ENCODE data around the gene ABCC12.

The ABCC12 gene

DNA sequence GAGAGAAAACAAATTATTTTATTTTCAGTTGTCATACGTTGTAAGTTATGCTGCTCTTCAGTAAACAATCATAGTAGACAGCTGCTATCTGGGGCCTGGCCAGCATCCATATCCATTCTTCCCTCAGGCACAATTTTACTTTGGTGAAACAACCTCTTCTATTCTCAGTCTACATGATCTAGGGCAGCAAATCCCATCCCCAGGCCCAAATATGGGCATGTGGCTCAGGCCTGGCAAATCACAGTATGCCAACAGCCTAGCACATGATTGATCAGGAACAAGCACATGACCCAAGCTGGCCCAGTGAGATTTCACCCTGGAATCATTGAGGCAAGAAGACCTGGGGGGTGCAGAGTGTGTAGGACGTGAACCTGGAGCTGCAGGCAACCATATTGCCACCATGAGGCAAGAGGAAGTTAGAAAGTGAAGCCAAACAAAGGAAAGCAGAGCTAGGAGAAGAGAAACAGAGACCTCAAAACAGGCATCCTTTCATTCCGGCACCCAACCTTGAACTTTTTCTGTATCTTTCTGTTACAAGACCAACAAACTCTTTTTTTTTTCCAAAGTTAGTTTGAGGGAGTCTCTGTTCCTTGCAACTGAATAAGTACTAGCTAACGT is 10.3 kb upstream of the ABCC12 start:
- H3K9ac ChIP-seq (ENCODE audit: low read depth in 1 of 2, low read length in 2 of 2), result no peak overlapping the region
- no peaks in the 10 kb centered on the region for H3K36me3 ChIP-seq (ENCODE audit: control insufficient read depth in 2 of 2, insufficient read depth in 2 of 2, low read length in 2 of 2)
- no peaks in the 10 kb centered on the region for H3K27me3 ChIP-seq (ENCODE audit: control insufficient read depth in 2 of 2, insufficient read depth in 2 of 2, low read length in 2 of 2)
- H3K4me1 ChIP-seq (ENCODE audit: control insufficient read depth in 2 of 2, insufficient read depth in 2 of 2, low read length in 2 of 2), result no peaks in the 10 kb centered on the region
- no peak overlapping the region for H3K27ac ChIP-seq (ENCODE audit: low read depth in 2 of 2, low read length in 2 of 2)
- no peak overlapping the region for H3K4me3 ChIP-seq (ENCODE audit: low read length in 2 of 2)
- H3K9me3 ChIP-seq (ENCODE audit: control insufficient read depth in 2 of 2, low read length in 2 of 2), result no peaks in the 10 kb centered on the region

DNA sequence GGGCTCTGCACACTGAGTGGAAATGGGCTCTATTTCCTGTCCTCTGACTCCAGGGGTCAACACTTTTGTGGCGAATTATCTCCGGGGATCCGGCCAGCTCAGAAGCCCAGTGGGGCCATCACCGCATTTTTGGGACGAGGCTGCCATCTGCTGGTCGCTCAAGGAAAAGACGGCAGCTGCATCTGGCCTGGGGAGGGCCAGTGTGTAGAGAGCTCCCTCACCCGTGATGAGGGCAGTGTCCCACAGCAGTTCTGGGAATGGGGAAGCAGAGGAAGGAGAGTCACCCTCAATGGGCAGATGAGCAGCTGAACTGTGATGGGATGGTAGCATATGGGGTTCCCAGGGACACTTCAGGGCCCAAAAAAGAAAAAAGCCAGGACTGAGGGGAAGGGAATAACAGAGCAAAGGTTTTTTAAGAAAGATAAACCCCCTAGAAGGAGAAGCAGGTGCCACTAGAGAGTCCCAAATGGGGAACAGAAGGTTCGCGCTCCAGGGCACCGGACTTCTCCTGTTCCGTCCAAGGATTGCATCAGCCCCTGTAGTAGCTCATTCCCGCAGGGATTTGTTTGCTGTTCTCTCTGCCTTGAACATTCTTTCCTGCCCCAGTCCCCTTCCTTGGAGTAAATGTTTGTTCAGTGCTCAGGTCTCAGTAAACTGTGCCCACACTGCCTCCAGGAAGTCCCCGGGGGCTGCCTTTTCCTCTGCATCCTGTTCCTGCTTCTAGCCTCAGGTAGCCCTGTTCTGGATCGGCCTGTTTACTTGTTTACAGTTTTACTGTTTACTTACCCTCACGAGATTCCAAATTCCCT is 9.3 kb upstream of the ABCC12 start:
- H3K4me3 ChIP-seq (ENCODE audit: low read length in 2 of 2), result no peak overlapping the region
- H3K4me1 ChIP-seq (ENCODE audit: control insufficient read depth in 2 of 2, insufficient read depth in 2 of 2, low read length in 2 of 2), result no peaks in the 10 kb centered on the region
- H3K9me3 ChIP-seq (ENCODE audit: control insufficient read depth in 2 of 2, low read length in 2 of 2), result no peaks in the 10 kb centered on the region
- no peaks in the 10 kb centered on the region for H3K36me3 ChIP-seq (ENCODE audit: control insufficient read depth in 2 of 2, insufficient read depth in 2 of 2, low read length in 2 of 2)
- H3K9ac ChIP-seq (ENCODE audit: low read depth in 1 of 2, low read length in 2 of 2), result no peak overlapping the region
- no peaks in the 10 kb centered on the region for H3K27me3 ChIP-seq (ENCODE audit: control insufficient read depth in 2 of 2, insufficient read depth in 2 of 2, low read length in 2 of 2)
- no peak overlapping the region for H3K27ac ChIP-seq (ENCODE audit: low read depth in 2 of 2, low read length in 2 of 2)

DNA sequence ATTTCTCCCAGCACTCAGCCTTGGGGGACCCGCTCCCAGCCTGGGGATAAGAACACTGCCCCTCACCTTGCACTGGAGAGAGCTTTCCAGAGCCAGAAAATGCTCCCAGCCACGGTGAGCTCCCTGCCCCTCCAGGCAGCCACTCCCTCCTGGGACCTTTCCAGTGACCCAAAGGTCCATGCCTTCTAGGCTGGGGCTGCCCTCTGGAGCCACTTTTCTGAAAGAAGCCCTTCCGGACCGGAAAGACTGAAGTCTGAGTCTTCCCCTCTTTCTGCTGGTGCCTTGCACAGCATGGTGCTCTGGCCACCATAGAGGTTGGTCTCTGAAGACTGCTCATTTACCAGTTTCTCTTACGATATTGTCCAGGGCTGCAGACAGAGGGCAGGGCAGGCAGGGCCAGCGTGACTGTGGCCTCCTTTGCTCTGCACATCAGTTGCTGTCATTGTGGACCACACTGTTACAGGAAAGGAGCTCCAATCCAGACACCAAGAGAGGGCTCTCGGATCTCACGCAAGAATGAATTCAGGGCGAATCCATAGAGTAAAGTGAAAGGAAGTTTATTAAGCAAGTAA is 7.1 kb upstream of the ABCC12 start:
- Histone ChIP-seq H3K27ac (ENCODE audit: low read depth in 2 of 2, low read length in 2 of 2) (no peak overlapping the region), H3K4me1 (ENCODE audit: control insufficient read depth in 2 of 2, insufficient read depth in 2 of 2, low read length in 2 of 2) (no peaks in the 10 kb centered on the region), H3K27me3 (ENCODE audit: control insufficient read depth in 2 of 2, insufficient read depth in 2 of 2, low read length in 2 of 2) (no peaks in the 10 kb centered on the region), H3K9me3 (ENCODE audit: control insufficient read depth in 2 of 2, low read length in 2 of 2) (no peaks in the 10 kb centered on the region), H3K36me3 (ENCODE audit: control insufficient read depth in 2 of 2, insufficient read depth in 2 of 2, low read length in 2 of 2) (no peaks in the 10 kb centered on the region), H3K4me3 (ENCODE audit: low read length in 2 of 2) (no peak overlapping the region), H3K9ac (ENCODE audit: low read depth in 1 of 2, low read length in 2 of 2) (no peak overlapping the region)

DNA sequence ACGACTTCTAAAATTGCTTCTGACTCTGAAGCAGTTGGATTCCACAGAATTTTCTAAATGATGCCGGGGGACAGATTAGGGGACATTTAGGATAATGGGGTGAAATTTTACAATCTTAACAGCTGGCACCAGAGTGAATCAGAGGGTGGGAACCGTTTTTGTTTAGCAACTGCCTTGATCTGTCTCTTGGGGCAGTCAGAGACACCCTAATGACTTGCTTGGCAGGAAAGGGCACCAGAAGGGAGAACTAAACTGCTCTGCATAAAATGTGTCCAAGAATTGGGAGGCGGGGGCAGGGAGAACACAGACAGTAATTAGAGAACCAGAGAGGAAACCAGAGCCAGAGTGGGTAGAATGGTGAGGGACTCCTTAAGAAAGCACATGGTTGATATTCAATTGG is 6.1 kb upstream of the ABCC12 start:
- Histone ChIP-seq H3K4me3 (ENCODE audit: low read length in 2 of 2) (no peak overlapping the region), H3K9me3 (ENCODE audit: control insufficient read depth in 2 of 2, low read length in 2 of 2) (no peaks in the 10 kb centered on the region), H3K27me3 (ENCODE audit: control insufficient read depth in 2 of 2, insufficient read depth in 2 of 2, low read length in 2 of 2) (no peaks in the 10 kb centered on the region), H3K27ac (ENCODE audit: low read depth in 2 of 2, low read length in 2 of 2) (no peak overlapping the region), H3K9ac (ENCODE audit: low read depth in 1 of 2, low read length in 2 of 2) (no peak overlapping the region), H3K4me1 (ENCODE audit: control insufficient read depth in 2 of 2, insufficient read depth in 2 of 2, low read length in 2 of 2) (no peaks in the 10 kb centered on the region), H3K36me3 (ENCODE audit: control insufficient read depth in 2 of 2, insufficient read depth in 2 of 2, low read length in 2 of 2) (no peaks in the 10 kb centered on the region)

DNA sequence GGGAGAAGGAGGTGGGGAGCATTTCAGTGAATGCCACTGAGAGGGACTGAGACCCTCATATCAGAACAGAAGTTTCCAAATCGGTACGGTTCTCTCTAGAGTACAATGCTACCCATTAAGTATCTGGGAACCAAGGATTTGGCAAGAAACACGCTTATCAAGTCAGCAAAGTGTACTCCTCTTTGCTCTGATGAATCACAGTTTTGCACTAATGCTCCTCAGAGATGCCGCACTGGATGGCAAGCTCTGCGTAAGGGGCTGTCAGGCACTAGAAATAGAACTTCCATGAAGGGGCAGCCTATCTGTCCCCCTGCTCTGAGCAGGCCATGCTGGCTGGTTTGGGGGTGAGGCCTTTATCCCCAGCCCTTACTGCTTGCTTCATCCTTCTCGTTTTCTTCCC is 4.8 kb upstream of the ABCC12 start:
- no peaks in the 10 kb centered on the region for H3K9me3 ChIP-seq (ENCODE audit: control insufficient read depth in 2 of 2, low read length in 2 of 2)
- no peak overlapping the region for H3K9ac ChIP-seq (ENCODE audit: low read depth in 1 of 2, low read length in 2 of 2)

DNA sequence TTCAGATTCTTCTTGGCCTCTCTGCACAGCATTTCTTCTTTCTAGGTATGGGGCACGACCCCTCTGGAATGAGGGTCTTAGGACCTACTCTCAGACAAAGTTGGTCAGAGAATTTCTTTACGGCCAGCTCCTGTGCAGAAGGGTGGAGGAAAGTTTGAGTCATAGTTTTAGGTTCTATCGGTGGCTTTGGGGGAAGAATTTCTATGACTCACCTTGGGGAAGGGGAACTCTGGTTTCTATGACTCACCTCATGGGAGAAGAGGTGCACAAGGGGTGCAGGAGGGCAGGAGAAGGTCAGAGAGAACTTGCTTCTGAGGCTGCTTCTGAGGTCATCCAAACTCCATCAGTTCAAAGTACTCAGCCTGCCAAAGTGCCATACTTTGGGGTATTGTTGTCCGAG is 2.5 kb upstream of the ABCC12 start:
- H3K9ac ChIP-seq (ENCODE audit: low read depth in 1 of 2, low read length in 2 of 2), result no peak overlapping the region
- no peak overlapping the region for H3K27ac ChIP-seq (ENCODE audit: low read depth in 2 of 2, low read length in 2 of 2)
- H3K4me1 ChIP-seq (ENCODE audit: control insufficient read depth in 2 of 2, insufficient read depth in 2 of 2, low read length in 2 of 2), result no peaks in the 10 kb centered on the region

More for the DNA sequence above, 4.8 kb upstream of the ABCC12 start:
- no peaks in the 10 kb centered on the region for H3K4me1 ChIP-seq (ENCODE audit: control insufficient read depth in 2 of 2, insufficient read depth in 2 of 2, low read length in 2 of 2)
- no peak overlapping the region for H3K4me3 ChIP-seq (ENCODE audit: low read length in 2 of 2)
- no peak overlapping the region for H3K27ac ChIP-seq (ENCODE audit: low read depth in 2 of 2, low read length in 2 of 2)
- no peaks in the 10 kb centered on the region for H3K36me3 ChIP-seq (ENCODE audit: control insufficient read depth in 2 of 2, insufficient read depth in 2 of 2, low read length in 2 of 2)
- H3K27me3 ChIP-seq (ENCODE audit: control insufficient read depth in 2 of 2, insufficient read depth in 2 of 2, low read length in 2 of 2), result peaks cover 0 to 5% of the 10 kb centered on the region in 2 donors

DNA sequence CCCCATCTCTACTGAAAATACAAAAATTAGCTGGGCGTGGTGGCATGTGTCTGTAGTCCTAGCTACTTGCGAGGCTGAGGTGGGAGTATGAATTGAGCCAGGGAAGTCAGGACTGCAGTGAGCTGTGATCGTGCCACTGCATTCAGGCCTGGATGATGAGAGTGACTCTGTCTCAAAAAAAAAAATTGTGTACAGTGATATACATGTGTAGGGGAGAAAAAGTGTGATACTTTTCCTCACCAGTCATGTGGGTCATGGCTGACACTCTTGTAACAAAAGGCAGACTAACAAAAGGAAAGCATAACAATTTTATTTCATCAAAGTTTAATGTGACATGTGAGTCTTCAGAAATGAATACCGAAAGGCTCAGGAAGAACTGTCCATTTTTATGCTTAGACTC is 2.0 kb upstream of the ABCC12 start:
- no peak overlapping the region for H3K4me3 ChIP-seq (ENCODE audit: low read length in 2 of 2)
- no peaks in the 10 kb centered on the region for H3K9me3 ChIP-seq (ENCODE audit: control insufficient read depth in 2 of 2, low read length in 2 of 2)
- no peaks in the 10 kb centered on the region for H3K36me3 ChIP-seq (ENCODE audit: control insufficient read depth in 2 of 2, insufficient read depth in 2 of 2, low read length in 2 of 2)
- no peaks in the 10 kb centered on the region for H3K4me1 ChIP-seq (ENCODE audit: control insufficient read depth in 2 of 2, insufficient read depth in 2 of 2, low read length in 2 of 2)
- H3K9ac ChIP-seq (ENCODE audit: low read depth in 1 of 2, low read length in 2 of 2), result no peak overlapping the region
- peaks cover 0 to 5% of the 10 kb centered on the region in 2 donors for H3K27me3 ChIP-seq (ENCODE audit: control insufficient read depth in 2 of 2, insufficient read depth in 2 of 2, low read length in 2 of 2)
- H3K27ac ChIP-seq (ENCODE audit: low read depth in 2 of 2, low read length in 2 of 2), result no peak overlapping the region

More for the DNA sequence above, 2.5 kb upstream of the ABCC12 start:
- peaks cover 0 to 5% of the 10 kb centered on the region in 2 donors for H3K27me3 ChIP-seq (ENCODE audit: control insufficient read depth in 2 of 2, insufficient read depth in 2 of 2, low read length in 2 of 2)
- H3K4me3 ChIP-seq (ENCODE audit: low read length in 2 of 2), result no peak overlapping the region
- no peaks in the 10 kb centered on the region for H3K36me3 ChIP-seq (ENCODE audit: control insufficient read depth in 2 of 2, insufficient read depth in 2 of 2, low read length in 2 of 2)
- H3K9me3 ChIP-seq (ENCODE audit: control insufficient read depth in 2 of 2, low read length in 2 of 2), result no peaks in the 10 kb centered on the region

DNA sequence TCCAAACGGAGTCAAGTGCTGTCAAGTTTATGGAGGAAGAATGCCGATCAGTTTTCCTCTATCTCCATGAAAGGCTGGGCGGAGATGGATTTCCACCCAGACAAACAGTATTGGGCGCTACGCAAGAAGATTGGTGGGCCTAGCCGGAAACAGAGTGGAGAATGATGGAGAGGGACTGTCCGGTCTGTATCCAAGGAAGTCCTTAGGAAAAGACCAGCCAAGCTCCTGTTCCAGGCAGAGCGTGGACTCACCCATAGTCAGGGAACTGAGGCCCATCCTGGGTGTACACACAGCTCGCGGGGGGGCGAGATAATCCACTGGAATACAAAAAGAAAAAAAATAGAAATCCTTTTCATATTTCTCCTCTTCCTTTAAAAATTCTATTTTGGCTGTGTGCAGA is 1.5 kb upstream of the ABCC12 start:
- H3K36me3 ChIP-seq (ENCODE audit: control insufficient read depth in 2 of 2, insufficient read depth in 2 of 2, low read length in 2 of 2), result no peaks in the 10 kb centered on the region
- H3K9me3 ChIP-seq (ENCODE audit: control insufficient read depth in 2 of 2, low read length in 2 of 2), result no peaks in the 10 kb centered on the region
- no peak overlapping the region for H3K9ac ChIP-seq (ENCODE audit: low read depth in 1 of 2, low read length in 2 of 2)
- H3K4me1 ChIP-seq (ENCODE audit: control insufficient read depth in 2 of 2, insufficient read depth in 2 of 2, low read length in 2 of 2), result no peaks in the 10 kb centered on the region
- H3K27me3 ChIP-seq (ENCODE audit: control insufficient read depth in 2 of 2, insufficient read depth in 2 of 2, low read length in 2 of 2), result peaks cover 0 to 5% of the 10 kb centered on the region in 2 donors
- H3K27ac ChIP-seq (ENCODE audit: low read depth in 2 of 2, low read length in 2 of 2), result no peak overlapping the region
- H3K4me3 ChIP-seq (ENCODE audit: low read length in 2 of 2), result no peak overlapping the region

DNA sequence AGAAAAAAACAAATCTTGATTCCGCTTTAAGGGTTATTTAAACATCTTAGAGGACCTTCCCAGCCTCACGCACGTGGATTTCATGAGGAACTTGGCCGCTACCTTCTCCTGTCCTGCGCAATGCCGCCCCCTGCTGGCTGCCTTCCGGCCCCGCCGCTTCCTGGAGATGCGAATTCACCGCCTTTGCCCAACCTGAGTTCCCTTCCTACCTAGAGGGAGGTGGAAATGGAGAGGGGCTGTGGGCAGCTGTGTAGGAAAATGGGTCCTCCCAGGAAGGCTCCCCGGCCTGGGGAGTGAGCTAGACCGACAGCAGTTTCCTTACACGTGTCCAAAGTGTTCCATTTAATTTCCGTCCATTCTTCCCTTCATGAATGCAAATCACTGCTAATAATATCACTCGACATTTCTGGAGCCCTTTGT is 1.0 kb upstream of the ABCC12 start:
- Histone ChIP-seq H3K27ac (ENCODE audit: low read depth in 2 of 2, low read length in 2 of 2) (no peak overlapping the region), H3K9me3 (ENCODE audit: control insufficient read depth in 2 of 2, low read length in 2 of 2) (no peaks in the 10 kb centered on the region), H3K4me3 (ENCODE audit: low read length in 2 of 2) (no peak overlapping the region), H3K36me3 (ENCODE audit: control insufficient read depth in 2 of 2, insufficient read depth in 2 of 2, low read length in 2 of 2) (no peaks in the 10 kb centered on the region), H3K4me1 (ENCODE audit: control insufficient read depth in 2 of 2, insufficient read depth in 2 of 2, low read length in 2 of 2) (no peaks in the 10 kb centered on the region), H3K9ac (ENCODE audit: low read depth in 1 of 2, low read length in 2 of 2) (no peak overlapping the region), H3K27me3 (ENCODE audit: control insufficient read depth in 2 of 2, insufficient read depth in 2 of 2, low read length in 2 of 2) (peaks cover 0 to 5% of the 10 kb centered on the region in 2 donors)

DNA sequence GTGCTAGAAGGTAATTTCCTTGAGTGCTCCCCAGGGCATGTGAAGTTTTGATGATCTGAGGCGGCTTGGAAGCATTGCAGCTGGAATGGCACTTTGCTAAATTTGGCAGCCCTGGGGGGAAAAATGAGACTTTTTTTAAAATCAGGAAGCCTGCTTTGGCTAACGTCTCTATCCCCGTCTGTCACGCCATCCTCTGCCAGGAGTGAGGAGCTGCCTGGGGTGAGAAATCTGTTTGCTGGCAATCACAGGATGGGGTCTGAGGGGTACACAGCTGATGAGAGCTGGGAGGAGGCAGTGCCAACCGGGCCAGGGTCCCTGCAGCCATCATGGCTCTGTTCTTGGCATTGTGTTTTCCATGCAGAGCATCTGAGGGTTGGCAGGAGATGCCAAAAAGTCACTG is 2.0 kb downstream of the ABCC12 start:
- Histone ChIP-seq H3K27me3 (ENCODE audit: control insufficient read depth in 2 of 2, insufficient read depth in 2 of 2, low read length in 2 of 2) (peaks cover 0 to 5% of the 10 kb centered on the region in 2 donors), H3K9ac (ENCODE audit: low read depth in 1 of 2, low read length in 2 of 2) (no peak overlapping the region), H3K4me1 (ENCODE audit: control insufficient read depth in 2 of 2, insufficient read depth in 2 of 2, low read length in 2 of 2) (no peaks in the 10 kb centered on the region), H3K4me3 (ENCODE audit: low read length in 2 of 2) (no peak overlapping the region), H3K9me3 (ENCODE audit: control insufficient read depth in 2 of 2, low read length in 2 of 2) (no peaks in the 10 kb centered on the region), H3K27ac (ENCODE audit: low read depth in 2 of 2, low read length in 2 of 2) (no peak overlapping the region), H3K36me3 (ENCODE audit: control insufficient read depth in 2 of 2, insufficient read depth in 2 of 2, low read length in 2 of 2) (no peaks in the 10 kb centered on the region)

Measured in mucosa of rectum (tissue), 2 donors.